Stimulated activated naive CD8-positive, alpha-beta T cell treated with anti-CD3 and anti-CD28 coated beads, Interleukin-15, amount 100 ng/mL, for 72 hours (primary cell): ENCODE measurements around the gene KPNA4.
"Not testable (repeated sequence)": the region's sequence is repeated elsewhere in the genome, so short reads cannot be mapped to it uniquely, and the experiment has no call there.

Experiments
- ATAC-seq: fragments of 150-1000 bp; cut with Tn5 transposase; 2 replicates; pipeline ENCODE4 v1.10.0; 2021; ENCODE audit warnings: mild to moderate bottlenecking, moderate library complexity
- DNase-seq, 2 donors: peaks; one replicate each; pipeline ENCODE4 v3.0.0; 2021 to 2022
- H3K27ac Mint-ChIP-seq, 2 donors: one replicate each; pipeline ENCODE4 v1.8.0; 2022; ENCODE audit warnings: mild to moderate bottlenecking in 2 of 2, mixed read lengths in 2 of 2, moderate library complexity in 2 of 2
- H3K27me3 Mint-ChIP-seq: one replicate; pipeline ENCODE4 v1.8.0; 2022; ENCODE audit warnings: mixed read lengths
- H3K4me1 Mint-ChIP-seq: one replicate; pipeline ENCODE4 v1.8.0; 2022; ENCODE audit warnings: mild to moderate bottlenecking, mixed read lengths
- H3K4me3 Mint-ChIP-seq, 2 donors: one replicate each; pipeline ENCODE4 v1.8.0; 2022; ENCODE audit warnings: mild to moderate bottlenecking in 2 of 2, mixed read lengths in 2 of 2, moderate library complexity in 1 of 2
- H3K9me3 Mint-ChIP-seq, 2 donors: one replicate each; pipeline ENCODE4 v1.8.0; 2022; ENCODE audit warnings: mixed read lengths in 2 of 2

KPNA4 gene

GRCh38 chr3:160455846-160456245, 109.5 kb downstream of the KPNA4 start:
- H3K27me3 Mint-ChIP-seq: no peaks in the 10 kb centered on the region

GRCh38 chr3:160454995-160455394, 110.4 kb downstream of the KPNA4 start:
- ATAC-seq (no peak), DNase-seq (no peak)
- Mint-ChIP-seq H3K9me3 (no peaks in the 10 kb centered on the region), H3K4me1 (peaks cover 7% of the 10 kb centered on the region), H3K27me3 (no peaks in the 10 kb centered on the region), H3K27ac (no peak overlapping the region), H3K4me3 (no peak overlapping the region)

More at GRCh38 chr3:160455846-160456245, 109.5 kb downstream of the KPNA4 start:
- no peak overlapping the region for H3K27ac Mint-ChIP-seq
- H3K4me3 Mint-ChIP-seq: no peak overlapping the region
- no peaks in the 10 kb centered on the region for H3K4me1 Mint-ChIP-seq
- ATAC-seq (no peak), DNase-seq (no peak)
- no peaks in the 10 kb centered on the region for H3K9me3 Mint-ChIP-seq

GRCh38 chr3:160452251-160452650, 113.1 kb downstream of the KPNA4 start:
- not testable (repeated sequence) for H3K9me3 Mint-ChIP-seq, H3K27ac Mint-ChIP-seq, H3K27me3 Mint-ChIP-seq, H3K4me3 Mint-ChIP-seq, ATAC-seq, DNase-seq
- peaks cover 15% of the 10 kb centered on the region for H3K4me1 Mint-ChIP-seq

GRCh38 chr3:160451602-160452001, 113.8 kb downstream of the KPNA4 start:
- ATAC-seq (no peak), DNase-seq (no peak)
- Mint-ChIP-seq H3K9me3 (no peaks in the 10 kb centered on the region), H3K27ac (no peak overlapping the region), H3K4me3 (no peak overlapping the region), H3K4me1 (peaks cover 17% of the 10 kb centered on the region), H3K27me3 (no peaks in the 10 kb centered on the region)

GRCh38 chr3:160450846-160451245, 114.5 kb downstream of the KPNA4 start:
- Mint-ChIP-seq H3K4me3 (peak overlapping the region; percentile 99 to 100), H3K4me1 (peaks cover 25% of the 10 kb centered on the region), H3K27me3 (no peaks in the 10 kb centered on the region), H3K27ac (peak overlapping the region; percentile 98 to 99), H3K9me3 (no peaks in the 10 kb centered on the region)
- ATAC-seq: no peak
- DNase-seq: no peak

GRCh38 chr3:160449636-160450598, 115.5 kb downstream of the KPNA4 start, which contains the start of gene TRIM59:
TRIM59 (minus strand) TSS chr3:160449786; CDS start chr3:160439183, 10,603 bp downstream.
- Mint-ChIP-seq H3K27me3 (no peaks in the 10 kb centered on the region), H3K9me3 (no peaks in the 10 kb centered on the region), H3K4me1 (peaks cover 31% of the 10 kb centered on the region), H3K27ac (peak within 1 kb of the TSS; percentile 98 to 99), H3K4me3 (peak within 1 kb of the TSS; percentile 99 to 100)
- ATAC-seq (peak; percentile 97), DNase-seq (peak; percentile 97 to 99)

GRCh38 chr3:160448845-160449635, 116.3 kb downstream of the KPNA4 start:
- H3K9me3 Mint-ChIP-seq: no peaks in the 10 kb centered on the region
- DNase-seq: no peak
- H3K4me1 Mint-ChIP-seq: peaks cover 37% of the 10 kb centered on the region
- H3K27ac Mint-ChIP-seq: peak overlapping the region; percentile 98 to 99
- no peaks in the 10 kb centered on the region for H3K27me3 Mint-ChIP-seq
- ATAC-seq: peak; percentile 61
- H3K4me3 Mint-ChIP-seq: peak overlapping the region; percentile 99 to 100

GRCh38 chr3:160447544-160447943, 117.8 kb downstream of the KPNA4 start:
- ATAC-seq: no peak
- Mint-ChIP-seq H3K27ac (no peak overlapping the region), H3K4me3 (peak overlapping the region in 1 of 2 donors; percentile 99), H3K9me3 (no peaks in the 10 kb centered on the region), H3K4me1 (peaks cover 37% of the 10 kb centered on the region), H3K27me3 (no peaks in the 10 kb centered on the region)
- DNase-seq: no peak

- no peak for DNase-seq
- H3K27ac Mint-ChIP-seq: no peak overlapping the region
These were observed 118.8 kb downstream of the KPNA4 start for GRCh38 chr3:160446522-160447056.

GRCh38 chr3:160445854-160446253, 119.5 kb downstream of the KPNA4 start:
- peaks cover 47% of the 10 kb centered on the region for H3K4me1 Mint-ChIP-seq
- DNase-seq (no peak), ATAC-seq (no peak)
- no peaks in the 10 kb centered on the region for H3K27me3 Mint-ChIP-seq
- no peak overlapping the region for H3K4me3 Mint-ChIP-seq
- no peak overlapping the region for H3K27ac Mint-ChIP-seq
- no peaks in the 10 kb centered on the region for H3K9me3 Mint-ChIP-seq

More at GRCh38 chr3:160446522-160447056, 118.8 kb downstream of the KPNA4 start:
- H3K27me3 Mint-ChIP-seq: no peaks in the 10 kb centered on the region
- peaks cover 45% of the 10 kb centered on the region for H3K4me1 Mint-ChIP-seq
- ATAC-seq: no peak
- H3K4me3 Mint-ChIP-seq: no peak overlapping the region
- no peaks in the 10 kb centered on the region for H3K9me3 Mint-ChIP-seq
